Measurements from ENCODE around the gene AIF1L.
"Not testable (repeated sequence)": the region's sequence is repeated elsewhere in the genome, so short reads cannot be mapped to it uniquely, and the experiment has no call there.

The AIF1L gene

GRCh38 chr9:131098391-131099101, 2.2 kb downstream of the AIF1L start:
- DNase-seq (ENCODE audit: low read depth in 2 of 2) = no peak

GRCh38 chr9:131099102-131099606, 2.8 kb downstream of the AIF1L start:
- DNase-seq (ENCODE audit: low read depth in 2 of 2) = no peak

GRCh38 chr9:131099845-131100244, 3.5 kb downstream of the AIF1L start:
- not testable (repeated sequence) for DNase-seq (ENCODE audit: low read depth in 2 of 2)

- DNase-seq (ENCODE audit: low read depth in 2 of 2) = no peak
These were observed 4.1 kb downstream of the AIF1L start for GRCh38 chr9:131100445-131100844.

- DNase-seq (ENCODE audit: low read depth in 2 of 2) = no peak
These were observed 5.1 kb downstream of the AIF1L start for GRCh38 chr9:131101207-131101964.

GRCh38 chr9:131103024-131103423, 6.7 kb downstream of the AIF1L start:
- no peak for DNase-seq (ENCODE audit: low read depth in 2 of 2)

- no peak for DNase-seq (ENCODE audit: low read depth in 2 of 2)
These were observed 7.2 kb downstream of the AIF1L start for GRCh38 chr9:131103535-131103934.

- DNase-seq (ENCODE audit: low read depth in 2 of 2) = no peak
These were observed 7.8 kb downstream of the AIF1L start for GRCh38 chr9:131104016-131104740.

- no peak for DNase-seq (ENCODE audit: low read depth in 2 of 2)
These were observed 9.6 kb downstream of the AIF1L start for GRCh38 chr9:131105952-131106351.

GRCh38 chr9:131107760-131108159, 11.4 kb downstream of the AIF1L start:
- DNase-seq (ENCODE audit: low read depth in 2 of 2) = no peak

GRCh38 chr9:131111186-131111853, 15.0 kb downstream of the AIF1L start:
- no peak for DNase-seq (ENCODE audit: low read depth in 2 of 2)

GRCh38 chr9:131111854-131112311, 15.6 kb downstream of the AIF1L start:
- DNase-seq (ENCODE audit: low read depth in 2 of 2) = no peak

- DNase-seq (ENCODE audit: low read depth in 2 of 2) = no peak
These were observed 16.2 kb downstream of the AIF1L start for GRCh38 chr9:131112374-131113154.

GRCh38 chr9:131113655-131114054, 17.3 kb downstream of the AIF1L start:
- no peak for DNase-seq (ENCODE audit: low read depth in 2 of 2)

- no peak for DNase-seq (ENCODE audit: low read depth in 2 of 2)
These were observed 17.8 kb downstream of the AIF1L start for GRCh38 chr9:131114084-131114535.

GRCh38 chr9:131115360-131115742, 19.0 kb downstream of the AIF1L start:
- not testable (repeated sequence) for DNase-seq (ENCODE audit: low read depth in 2 of 2)

- DNase-seq (ENCODE audit: low read depth in 2 of 2) = no peak
These were observed 20.2 kb downstream of the AIF1L start for GRCh38 chr9:131116281-131117120.

- no peak for DNase-seq (ENCODE audit: low read depth in 2 of 2)
These were observed 20.9 kb downstream of the AIF1L start for GRCh38 chr9:131117121-131117761.

- DNase-seq (ENCODE audit: low read depth in 2 of 2) = no peak
These were observed 21.4 kb downstream of the AIF1L start for GRCh38 chr9:131117762-131118145.
